ENCODE measurements around the gene WDFY4.

GRCh38 chr10:48737886-48738285 lies 53.2 kb downstream of the WDFY4 start:
- TF ChIP-seq CTCF (IDR thresholded peaks at IDR 0.05) (no peak), POLR2AphosphoS5 (IDR thresholded peaks at IDR 0.05) (no peak), EP300 (IDR thresholded peaks at IDR 0.05) (no peak), POLR2A (IDR thresholded peaks at IDR 0.05) (no peak)

All from gastroesophageal sphincter (tissue), 3 donors.